ENCODE data around the gene HOOK1. TPM values are rescaled to one million over a fixed set of nuclear protein-coding genes. Genes with fewer than 3 reads are reported as not detected.

HOOK1 gene
- total RNA-seq, 2 donors from 2014 or later: 19.9 to 23.7 TPM

DNA sequence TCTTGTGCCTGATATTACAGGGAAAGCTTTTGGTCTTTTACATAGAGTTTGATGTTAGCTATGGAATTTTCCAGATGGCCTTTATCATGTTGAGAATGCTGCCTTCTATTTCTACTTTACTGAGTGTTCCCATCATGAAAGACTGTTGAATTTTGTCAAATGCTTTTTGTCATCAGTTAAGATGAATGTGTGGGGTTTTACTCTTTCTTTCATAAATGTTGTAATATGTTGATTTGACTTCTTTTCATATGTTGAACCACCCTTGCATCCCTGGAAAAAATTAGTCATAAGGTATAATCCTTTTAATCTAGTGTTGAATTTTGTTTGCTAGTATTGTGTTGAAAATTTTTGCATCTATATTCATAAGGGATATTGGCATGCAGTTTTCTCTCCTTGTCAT, 16.1 kb upstream of the HOOK1 start:
- no peak overlapping the region for H3K9ac ChIP-seq (ENCODE audit: extremely low read depth, low read length, poor library complexity, severe bottlenecking)
- H3K4me3 Mint-ChIP-seq: no peak overlapping the region
- no peak overlapping the region for H3K27ac Mint-ChIP-seq
- H3K4me1 ChIP-seq (ENCODE audit: control insufficient read depth, insufficient read depth, low read length): no peaks in the 10 kb centered on the region
- no peak overlapping the region for H3K4me3 ChIP-seq (ENCODE audit: low read length)
- no peak for DNase-seq
- H3K27me3 ChIP-seq (ENCODE audit: control insufficient read depth, insufficient read depth, low read length, poor library complexity, severe bottlenecking): no peaks in the 10 kb centered on the region
- peaks cover 3% of the 10 kb centered on the region for H3K9me3 Mint-ChIP-seq
- H3K36me3 ChIP-seq (ENCODE audit: control insufficient read depth, insufficient read depth, low read length): no peaks in the 10 kb centered on the region
- H3K36me3 Mint-ChIP-seq (ENCODE audit: low read depth): no peaks in the 10 kb centered on the region
- no peaks in the 10 kb centered on the region for H3K9me3 ChIP-seq (ENCODE audit: control insufficient read depth, low read length)
- TF ChIP-seq, protein P1, sequence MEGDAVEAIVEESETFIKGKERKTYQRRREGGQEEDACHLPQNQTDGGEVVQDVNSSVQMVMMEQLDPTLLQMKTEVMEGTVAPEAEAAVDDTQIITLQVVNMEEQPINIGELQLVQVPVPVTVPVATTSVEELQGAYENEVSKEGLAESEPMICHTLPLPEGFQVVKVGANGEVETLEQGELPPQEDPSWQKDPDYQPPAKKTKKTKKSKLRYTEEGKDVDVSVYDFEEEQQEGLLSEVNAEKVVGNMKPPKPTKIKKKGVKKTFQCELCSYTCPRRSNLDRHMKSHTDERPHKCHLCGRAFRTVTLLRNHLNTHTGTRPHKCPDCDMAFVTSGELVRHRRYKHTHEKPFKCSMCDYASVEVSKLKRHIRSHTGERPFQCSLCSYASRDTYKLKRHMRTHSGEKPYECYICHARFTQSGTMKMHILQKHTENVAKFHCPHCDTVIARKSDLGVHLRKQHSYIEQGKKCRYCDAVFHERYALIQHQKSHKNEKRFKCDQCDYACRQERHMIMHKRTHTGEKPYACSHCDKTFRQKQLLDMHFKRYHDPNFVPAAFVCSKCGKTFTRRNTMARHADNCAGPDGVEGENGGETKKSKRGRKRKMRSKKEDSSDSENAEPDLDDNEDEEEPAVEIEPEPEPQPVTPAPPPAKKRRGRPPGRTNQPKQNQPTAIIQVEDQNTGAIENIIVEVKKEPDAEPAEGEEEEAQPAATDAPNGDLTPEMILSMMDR (conservative IDR thresholded peaks at IDR 0.05): no peak
- no peaks in the 10 kb centered on the region for H3K4me1 Mint-ChIP-seq
- peaks cover 4% of the 10 kb centered on the region for H3K27me3 Mint-ChIP-seq (ENCODE audit: insufficient read depth)
- no peak overlapping the region for H3K27ac ChIP-seq (ENCODE audit: low read depth, low read length)

DNA sequence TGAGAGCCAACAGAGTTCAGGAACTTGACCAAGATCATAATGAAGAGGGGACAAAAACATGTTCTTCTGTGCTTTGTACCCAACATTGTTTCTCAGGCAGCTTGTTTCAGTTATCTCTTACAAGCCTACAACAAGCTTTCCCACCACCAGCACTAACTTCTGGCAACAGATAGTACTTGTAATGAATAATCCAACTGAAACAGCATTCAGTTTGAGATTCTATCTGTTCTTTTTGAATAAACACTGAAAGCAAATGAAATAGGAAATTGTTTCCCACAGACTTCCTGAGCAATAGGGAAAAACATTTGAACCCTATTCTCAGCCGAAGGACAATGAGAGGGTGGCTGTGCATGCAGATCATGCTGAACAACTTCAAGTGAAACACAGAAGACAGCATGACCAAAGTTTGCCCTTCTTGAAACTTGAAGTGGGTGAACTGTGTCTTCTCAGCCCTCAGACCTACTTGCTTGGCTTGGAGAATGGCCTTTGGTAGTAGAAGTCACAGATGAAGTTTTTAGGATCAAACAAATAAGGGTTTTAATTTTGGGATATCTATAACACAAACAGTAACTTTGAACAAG, 11.2 kb upstream of the HOOK1 start:
- WGBS, 2 experiments (ENCODE audit: insufficient coverage in 1 of 2, insufficient read length in 1 of 2): 86 to 94% methylated on average over 1 of the region's 1 CpG
- no peaks in the 10 kb centered on the region for H3K4me1 Mint-ChIP-seq
- H3K27ac Mint-ChIP-seq: no peak overlapping the region
- Histone ChIP-seq H3K9ac (ENCODE audit: extremely low read depth, low read length, poor library complexity, severe bottlenecking) (no peak overlapping the region), H3K27ac (ENCODE audit: low read depth, low read length) (no peak overlapping the region), H3K27me3 (ENCODE audit: control insufficient read depth, insufficient read depth, low read length, poor library complexity, severe bottlenecking) (peaks cover under 1% of the 10 kb centered on the region), H3K9me3 (ENCODE audit: control insufficient read depth, low read length) (no peaks in the 10 kb centered on the region), H3K36me3 (ENCODE audit: control insufficient read depth, insufficient read depth, low read length) (no peaks in the 10 kb centered on the region), H3K4me3 (ENCODE audit: low read length) (no peak overlapping the region), H3K4me1 (ENCODE audit: control insufficient read depth, insufficient read depth, low read length) (no peaks in the 10 kb centered on the region)
- H3K4me3 Mint-ChIP-seq: no peak overlapping the region
- H3K27me3 Mint-ChIP-seq (ENCODE audit: insufficient read depth): peaks cover 2% of the 10 kb centered on the region
- H3K9me3 Mint-ChIP-seq: no peaks in the 10 kb centered on the region
- TF ChIP-seq, protein P1 (conservative IDR thresholded peaks at IDR 0.05): no peak
- DNase-seq: no peak
- no peaks in the 10 kb centered on the region for H3K36me3 Mint-ChIP-seq (ENCODE audit: low read depth)

DNA sequence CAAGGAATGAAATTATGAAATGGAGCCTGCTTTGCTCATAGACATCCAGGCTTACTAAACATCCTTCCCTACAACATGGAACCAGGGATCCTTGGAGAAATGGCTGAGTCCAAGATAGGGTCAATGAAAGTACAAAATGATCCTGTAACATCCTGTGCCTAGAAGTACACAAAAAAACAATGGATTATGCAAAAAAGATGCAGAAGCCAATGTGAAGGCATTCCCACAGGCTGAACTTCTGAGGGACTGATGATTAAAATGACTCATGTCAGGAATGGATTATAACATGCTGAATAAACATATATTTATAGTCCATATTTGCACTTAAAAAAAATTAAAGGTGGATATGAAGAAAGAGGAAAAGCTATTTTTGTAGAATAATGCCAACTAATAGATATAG, 10.4 kb upstream of the HOOK1 start:
- no peak overlapping the region for H3K4me3 ChIP-seq (ENCODE audit: low read length)
- no peaks in the 10 kb centered on the region for H3K36me3 Mint-ChIP-seq (ENCODE audit: low read depth)
- H3K27me3 Mint-ChIP-seq (ENCODE audit: insufficient read depth): peaks cover 6% of the 10 kb centered on the region
- H3K9ac ChIP-seq (ENCODE audit: extremely low read depth, low read length, poor library complexity, severe bottlenecking): no peak overlapping the region
- no peaks in the 10 kb centered on the region for H3K4me1 Mint-ChIP-seq
- no peaks in the 10 kb centered on the region for H3K36me3 ChIP-seq (ENCODE audit: control insufficient read depth, insufficient read depth, low read length)
- H3K9me3 ChIP-seq (ENCODE audit: control insufficient read depth, low read length): no peaks in the 10 kb centered on the region
- TF ChIP-seq, protein P1 (conservative IDR thresholded peaks at IDR 0.05): no peak
- no peaks in the 10 kb centered on the region for H3K9me3 Mint-ChIP-seq
- no peak overlapping the region for H3K27ac ChIP-seq (ENCODE audit: low read depth, low read length)
- H3K4me3 Mint-ChIP-seq: no peak overlapping the region
- H3K4me1 ChIP-seq (ENCODE audit: control insufficient read depth, insufficient read depth, low read length): no peaks in the 10 kb centered on the region
- H3K27me3 ChIP-seq (ENCODE audit: control insufficient read depth, insufficient read depth, low read length, poor library complexity, severe bottlenecking): peaks cover 8% of the 10 kb centered on the region
- H3K27ac Mint-ChIP-seq: no peak overlapping the region
- no peak for DNase-seq
